ENCODE results near the gene ZNRF4. TPM values are rescaled to one million over a fixed set of nuclear protein-coding genes. Genes with fewer than 3 reads are reported as not detected.

ZNRF4 gene
- total RNA-seq, 4 donors from 2014 or later, result not detected

GRCh38 chr19:5478925-5479588, 23.8 kb downstream of the ZNRF4 start:
- no peak for TF ChIP-seq CTCF (IDR thresholded peaks at IDR 0.05; ENCODE audit: low read depth)

- no peak for TF ChIP-seq CTCF (IDR thresholded peaks at IDR 0.05; ENCODE audit: low read depth)
Observed at GRCh38 chr19:5479958-5480357, 24.7 kb downstream of the ZNRF4 start.

- TF ChIP-seq CTCF (IDR thresholded peaks at IDR 0.05; ENCODE audit: low read depth), result no peak
Observed at GRCh38 chr19:5480427-5480836, 25.2 kb downstream of the ZNRF4 start.

GRCh38 chr19:5481957-5482356, 26.7 kb downstream of the ZNRF4 start:
- no peak for TF ChIP-seq CTCF (IDR thresholded peaks at IDR 0.05; ENCODE audit: low read depth)

GRCh38 chr19:5484398-5485285, 29.4 kb downstream of the ZNRF4 start:
- TF ChIP-seq CTCF (IDR thresholded peaks at IDR 0.05; ENCODE audit: low read depth), result no peak

GRCh38 chr19:5485286-5485636, 30.0 kb downstream of the ZNRF4 start:
- no peak for TF ChIP-seq CTCF (IDR thresholded peaks at IDR 0.05; ENCODE audit: low read depth)

- no peak for TF ChIP-seq CTCF (IDR thresholded peaks at IDR 0.05; ENCODE audit: low read depth)
Observed at GRCh38 chr19:5487222-5487621, 32.0 kb downstream of the ZNRF4 start.
